Measurements from ENCODE around the gene GJC1. TPM values are rescaled to one million over a fixed set of nuclear protein-coding genes. Genes with fewer than 3 reads are reported as not detected.

The GJC1 gene
- total RNA-seq, 1 experiment from 2014 or later: 119 TPM

GRCh38 chr17:44780161-44780560, 49.9 kb downstream of the GJC1 start:
- Histone ChIP-seq H3K23ac (ENCODE audit: insufficient read length, low read depth, low read length) (no peak overlapping the region), H3K27ac (ENCODE audit: insufficient read length, low read depth, low read length) (no peak overlapping the region), H3K56ac (ENCODE audit: insufficient read length, low read depth, low read length) (no peak overlapping the region), H3K79me2 (ENCODE audit: insufficient read depth, low read length) (no peaks in the 10 kb centered on the region), H4K8ac (replicated peaks; ENCODE audit: insufficient read length, low read depth, low read length) (no peak overlapping the region), H3K4me1 (ENCODE audit: insufficient read depth, low read length) (peaks cover 2% of the 10 kb centered on the region; the same call in 1 of the 2 replicates), H3T11ph (ENCODE audit: low read length) (no peak overlapping the region), H2BK12ac (ENCODE audit: insufficient read length, low read depth, low read length) (no peak overlapping the region), H3K23me2 (ENCODE audit: insufficient read length, low read depth, low read length, poor library complexity, severe bottlenecking) (peaks cover 5% of the 10 kb centered on the region), H3K4me2 (ENCODE audit: insufficient read depth, insufficient read length, low read length) (no peak overlapping the region), H4K91ac (ENCODE audit: insufficient read length, low read depth, low read length) (no peak overlapping the region), H2BK20ac (ENCODE audit: low read depth, low read length, poor library complexity, severe bottlenecking) (no peak overlapping the region), H3K4ac (ENCODE audit: low read depth, low read length) (no peak overlapping the region), H2BK5ac (ENCODE audit: insufficient read length, low read length) (no peak overlapping the region), H2BK120ac (ENCODE audit: low read depth, low read length, poor library complexity, severe bottlenecking) (no peak overlapping the region), H4K20me1 (ENCODE audit: control insufficient read depth, insufficient read depth, insufficient read length) (no peaks in the 10 kb centered on the region), H2AFZ (ENCODE audit: low read length) (no peak overlapping the region), H3K79me1 (ENCODE audit: insufficient read depth, low read depth, low read length, poor library complexity, severe bottlenecking) (no peaks in the 10 kb centered on the region), H3K27me3 (ENCODE audit: insufficient read depth, low read length) (peaks cover 4% of the 10 kb centered on the region; the same call in 1 of the 2 replicates), H3K9ac (ENCODE audit: extremely low read depth, insufficient read length, low read length) (no peak overlapping the region), H4K5ac (ENCODE audit: insufficient read length, low read depth, low read length) (no peak overlapping the region), H2BK15ac (ENCODE audit: low read depth, low read length) (no peak overlapping the region), H3K14ac (ENCODE audit: insufficient read depth, low read length) (no peak overlapping the region), H3K18ac (ENCODE audit: insufficient read length, low read depth, low read length) (no peak overlapping the region), H2AK5ac (ENCODE audit: insufficient read length, low read length) (no peak overlapping the region), H3K9me3 (ENCODE audit: control insufficient read depth, low read depth, low read length) (no peaks in the 10 kb centered on the region)
- no peaks in the 10 kb centered on the region for H3K9me3 Mint-ChIP-seq
- peak; percentile 26 for DNase-seq
- H3K27ac Mint-ChIP-seq: no peak overlapping the region
- peaks cover 33% of the 10 kb centered on the region for H3K27me3 Mint-ChIP-seq (ENCODE audit: low read depth)
- peaks cover 21 to 28% of the 10 kb centered on the region in 2 experiments for H3K4me1 Mint-ChIP-seq
- H3K36me3 Mint-ChIP-seq (ENCODE audit: insufficient read depth in 1 of 3, low read depth in 3 of 3): no peaks in the 10 kb centered on the region
- no peak overlapping the region; a peak in 1 of 5 replicates for H3K4me3 Mint-ChIP-seq
- WGBS (ENCODE audit: extremely low coverage, insufficient read length, low lambda C conversion rate): no CpG with 5 or more reads among the region's 12 CpGs
- TF ChIP-seq CTCF (conservative IDR thresholded peaks at IDR 0.05): no peak
